Measurements from ENCODE around the gene ASXL3. TPM values are rescaled to one million over a fixed set of nuclear protein-coding genes. Genes with fewer than 3 reads are reported as not detected.

ASXL3 gene
- total RNA-seq, 1 experiment from 2014 or later: 1.2 TPM

DNA sequence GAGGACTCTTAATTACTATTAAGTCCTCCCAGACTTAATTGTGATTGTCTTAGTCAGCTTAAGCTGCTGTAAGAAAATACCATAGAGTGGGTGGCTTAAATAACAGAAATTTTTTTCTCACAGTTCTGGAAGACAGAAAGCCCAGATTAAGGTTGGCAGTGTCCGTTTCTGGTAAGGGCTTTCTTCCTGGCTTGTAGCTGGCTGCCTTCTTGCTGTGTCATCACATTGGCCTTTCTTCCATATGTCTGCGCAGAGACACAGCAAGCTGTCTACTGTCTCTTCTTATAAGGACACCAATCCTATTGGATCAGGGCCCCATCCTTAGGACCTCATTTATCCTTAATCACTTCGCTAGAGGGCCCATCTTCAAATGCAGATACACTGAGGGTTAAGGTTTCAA, 38.5 kb downstream of the ASXL3 start:
- no TSS peak for BruUV-seq (replicated peaks)
- no peak overlapping the region for H3K4me3 ChIP-seq (ENCODE audit: low read depth, low read length)
- TF ChIP-seq, protein P1, sequence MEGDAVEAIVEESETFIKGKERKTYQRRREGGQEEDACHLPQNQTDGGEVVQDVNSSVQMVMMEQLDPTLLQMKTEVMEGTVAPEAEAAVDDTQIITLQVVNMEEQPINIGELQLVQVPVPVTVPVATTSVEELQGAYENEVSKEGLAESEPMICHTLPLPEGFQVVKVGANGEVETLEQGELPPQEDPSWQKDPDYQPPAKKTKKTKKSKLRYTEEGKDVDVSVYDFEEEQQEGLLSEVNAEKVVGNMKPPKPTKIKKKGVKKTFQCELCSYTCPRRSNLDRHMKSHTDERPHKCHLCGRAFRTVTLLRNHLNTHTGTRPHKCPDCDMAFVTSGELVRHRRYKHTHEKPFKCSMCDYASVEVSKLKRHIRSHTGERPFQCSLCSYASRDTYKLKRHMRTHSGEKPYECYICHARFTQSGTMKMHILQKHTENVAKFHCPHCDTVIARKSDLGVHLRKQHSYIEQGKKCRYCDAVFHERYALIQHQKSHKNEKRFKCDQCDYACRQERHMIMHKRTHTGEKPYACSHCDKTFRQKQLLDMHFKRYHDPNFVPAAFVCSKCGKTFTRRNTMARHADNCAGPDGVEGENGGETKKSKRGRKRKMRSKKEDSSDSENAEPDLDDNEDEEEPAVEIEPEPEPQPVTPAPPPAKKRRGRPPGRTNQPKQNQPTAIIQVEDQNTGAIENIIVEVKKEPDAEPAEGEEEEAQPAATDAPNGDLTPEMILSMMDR (IDR thresholded peaks at IDR 0.05; ENCODE audit: insufficient read depth in 1 of 2, low read depth in 1 of 2, low read length in 1 of 2, severe bottlenecking in 1 of 2, unreplicated experiment in 1 of 2): no peak
- H3K4me1 ChIP-seq: no peaks in the 10 kb centered on the region
- H3K9me3 Mint-ChIP-seq (ENCODE audit: unreplicated experiment): no peaks in the 10 kb centered on the region
- DNase-seq: no peak
- H3K4me3 Mint-ChIP-seq (ENCODE audit: unreplicated experiment): no peak overlapping the region
- ChIA-PET CTCF (no interaction called here), POLR2A (no interaction called here)
- no peak overlapping the region for H3K27ac Mint-ChIP-seq (ENCODE audit: unreplicated experiment)
- H3K27me3 Mint-ChIP-seq (ENCODE audit: insufficient read depth, unreplicated experiment): no peaks in the 10 kb centered on the region
- no peaks in the 10 kb centered on the region for H3K27me3 ChIP-seq (replicated peaks; ENCODE audit: control insufficient read depth, insufficient read depth, low read length)
- H3K4me1 Mint-ChIP-seq (ENCODE audit: low read depth, unreplicated experiment): no peaks in the 10 kb centered on the region
- no peaks in the 10 kb centered on the region for H3K9me3 ChIP-seq
- intact Hi-C loops (cut with micrococcal nuclease; ENCODE audit: unreplicated experiment): no loop called here
- no peaks in the 10 kb centered on the region for H3K36me3 Mint-ChIP-seq (ENCODE audit: insufficient read depth, unreplicated experiment)
- H3K36me3 ChIP-seq (ENCODE audit: control insufficient read depth, insufficient read depth, low read length): no peaks in the 10 kb centered on the region

DNA sequence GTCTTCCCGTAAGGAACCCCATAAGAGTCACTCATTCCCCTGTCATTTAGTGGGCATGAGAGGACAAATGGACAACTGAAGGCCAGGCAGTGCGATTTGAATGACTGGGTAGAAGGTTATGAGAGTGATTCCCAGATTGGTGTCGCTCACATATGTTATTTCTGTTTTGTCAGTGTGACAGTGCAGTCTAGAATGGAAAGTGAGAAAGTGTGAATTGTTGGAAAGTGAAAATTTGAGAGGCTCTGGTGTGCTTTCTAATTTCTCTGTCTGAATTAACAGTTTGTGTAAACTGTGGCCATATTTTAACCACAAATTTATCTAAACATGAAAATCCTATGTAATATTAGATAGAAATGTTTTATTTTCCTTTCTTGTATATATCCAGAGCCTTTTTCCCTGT, 49.1 kb downstream of the ASXL3 start:
- intact Hi-C loops (cut with micrococcal nuclease; ENCODE audit: unreplicated experiment): no loop called here
- Histone ChIP-seq H3K4me1 (no peaks in the 10 kb centered on the region), H3K36me3 (ENCODE audit: control insufficient read depth, insufficient read depth, low read length) (no peaks in the 10 kb centered on the region), H3K27me3 (replicated peaks; ENCODE audit: control insufficient read depth, insufficient read depth, low read length) (no peaks in the 10 kb centered on the region), H3K9me3 (no peaks in the 10 kb centered on the region), H3K4me3 (ENCODE audit: low read depth, low read length) (no peak overlapping the region)
- DNase-seq: no peak
- CTCF ChIA-PET: no interaction called here
- H3K27ac Mint-ChIP-seq (ENCODE audit: unreplicated experiment): no peak overlapping the region
- POLR2A ChIA-PET: no interaction called here
- no peak overlapping the region for H3K4me3 Mint-ChIP-seq (ENCODE audit: unreplicated experiment)
- H3K27me3 Mint-ChIP-seq (ENCODE audit: insufficient read depth, unreplicated experiment): no peaks in the 10 kb centered on the region
- no peaks in the 10 kb centered on the region for H3K4me1 Mint-ChIP-seq (ENCODE audit: low read depth, unreplicated experiment)
- no peaks in the 10 kb centered on the region for H3K9me3 Mint-ChIP-seq (ENCODE audit: unreplicated experiment)
- no TSS peak for BruUV-seq (replicated peaks)
- TF ChIP-seq, protein P1 (IDR thresholded peaks at IDR 0.05; ENCODE audit: insufficient read depth in 1 of 2, low read depth in 1 of 2, low read length in 1 of 2, severe bottlenecking in 1 of 2, unreplicated experiment in 1 of 2): no peak
- H3K36me3 Mint-ChIP-seq (ENCODE audit: insufficient read depth, unreplicated experiment): no peaks in the 10 kb centered on the region

DNA sequence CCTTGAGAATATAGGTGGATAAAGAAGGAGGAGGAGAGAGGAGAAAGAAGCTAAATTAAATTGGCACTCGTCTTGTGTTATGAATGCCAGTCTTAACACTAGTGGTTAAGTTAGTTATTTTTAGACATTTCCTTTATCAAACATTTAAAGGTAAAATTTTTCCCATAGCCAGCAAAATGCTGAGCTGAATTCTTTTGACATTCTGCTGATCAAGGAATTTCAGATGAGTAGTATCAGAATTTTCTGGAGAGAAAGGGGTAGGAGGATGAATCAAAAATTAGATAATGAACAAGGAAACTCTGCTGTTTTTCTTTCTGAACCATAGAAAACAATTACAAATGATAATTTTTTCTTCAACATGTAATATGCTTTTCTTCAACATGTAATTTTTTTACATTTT, 52.5 kb downstream of the ASXL3 start:
- no peaks in the 10 kb centered on the region for H3K27me3 ChIP-seq (replicated peaks; ENCODE audit: control insufficient read depth, insufficient read depth, low read length)
- no peaks in the 10 kb centered on the region for H3K4me1 Mint-ChIP-seq (ENCODE audit: low read depth, unreplicated experiment)
- ChIA-PET CTCF (no interaction called here), POLR2A (no interaction called here)
- TF ChIP-seq, protein P1 (IDR thresholded peaks at IDR 0.05; ENCODE audit: insufficient read depth in 1 of 2, low read depth in 1 of 2, low read length in 1 of 2, severe bottlenecking in 1 of 2, unreplicated experiment in 1 of 2): no peak
- no peaks in the 10 kb centered on the region for H3K36me3 ChIP-seq (ENCODE audit: control insufficient read depth, insufficient read depth, low read length)
- no peaks in the 10 kb centered on the region for H3K36me3 Mint-ChIP-seq (ENCODE audit: insufficient read depth, unreplicated experiment)
- H3K9me3 ChIP-seq: no peaks in the 10 kb centered on the region
- no peaks in the 10 kb centered on the region for H3K4me1 ChIP-seq
- H3K4me3 ChIP-seq (ENCODE audit: low read depth, low read length): no peak overlapping the region
- no peaks in the 10 kb centered on the region for H3K27me3 Mint-ChIP-seq (ENCODE audit: insufficient read depth, unreplicated experiment)
- intact Hi-C loops (cut with micrococcal nuclease; ENCODE audit: unreplicated experiment): no loop called here
- no peak overlapping the region for H3K27ac Mint-ChIP-seq (ENCODE audit: unreplicated experiment)
- no peaks in the 10 kb centered on the region for H3K9me3 Mint-ChIP-seq (ENCODE audit: unreplicated experiment)
- DNase-seq: no peak
- BruUV-seq (replicated peaks): no TSS peak
- no peak overlapping the region for H3K4me3 Mint-ChIP-seq (ENCODE audit: unreplicated experiment)

Measured in Caco-2 (cell line).